NCI-H2227 treated with DMSO at 0.1 percent for 48 hours (cell line): ENCODE measurements around the gene AFAP1L2.

Experiments used
- DNase-seq: peaks from one replicate; lab custom pipeline; 2025; lab: John Stamatoyannopoulos, UW

AFAP1L2 gene

DNA sequence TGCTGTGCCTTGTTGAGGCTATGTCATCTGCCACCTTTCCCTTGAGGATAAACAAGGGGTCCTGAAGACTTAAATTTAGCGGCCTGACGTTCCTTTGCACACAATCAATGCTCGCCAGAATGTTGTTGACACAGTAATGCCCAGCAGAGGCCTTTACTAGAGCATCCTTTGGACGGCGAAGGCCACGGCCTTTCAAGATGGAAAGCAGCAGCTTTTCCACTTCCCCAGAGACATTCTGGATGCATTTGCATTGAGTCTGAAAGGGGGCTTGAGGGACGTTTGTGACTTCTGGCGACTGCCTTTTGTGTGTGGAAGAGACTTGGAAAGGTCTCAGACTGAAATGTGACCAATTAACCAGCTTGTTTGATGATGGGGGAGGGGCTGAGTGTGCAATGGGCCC, 112.8 kb downstream of the AFAP1L2 start:
- DNase-seq: no peak

DNA sequence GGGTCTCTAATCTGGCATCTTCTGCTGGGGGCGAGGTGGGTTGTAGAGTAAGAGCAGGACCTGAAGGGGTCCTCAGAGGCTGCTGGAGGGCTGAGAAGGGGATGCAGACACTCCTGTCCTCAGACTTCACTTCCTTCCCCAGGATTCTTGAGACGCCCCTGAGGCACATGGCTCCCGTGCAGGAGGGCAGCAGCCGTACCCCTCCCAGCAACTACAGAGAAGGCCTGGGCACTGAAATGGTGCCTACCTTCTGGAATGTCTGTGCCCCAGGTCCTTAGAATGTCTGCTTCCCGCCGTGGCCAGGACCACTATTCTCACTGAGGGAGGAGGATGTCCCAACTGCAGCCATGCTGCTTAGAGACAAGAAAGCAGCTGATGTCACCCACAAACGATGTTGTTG, 113.2 kb downstream of the AFAP1L2 start:
- DNase-seq: no peak

GRCh38 chr10:114290038-114290437, 114.3 kb downstream of the AFAP1L2 start:
- DNase-seq: no peak

- DNase-seq: no peak
Observed at GRCh38 chr10:114289096-114289436, 115.2 kb downstream of the AFAP1L2 start.

GRCh38 chr10:114288424-114289095, 115.7 kb downstream of the AFAP1L2 start:
- no peak for DNase-seq

GRCh38 chr10:114286921-114287320, 117.4 kb downstream of the AFAP1L2 start:
- no peak for DNase-seq

DNA sequence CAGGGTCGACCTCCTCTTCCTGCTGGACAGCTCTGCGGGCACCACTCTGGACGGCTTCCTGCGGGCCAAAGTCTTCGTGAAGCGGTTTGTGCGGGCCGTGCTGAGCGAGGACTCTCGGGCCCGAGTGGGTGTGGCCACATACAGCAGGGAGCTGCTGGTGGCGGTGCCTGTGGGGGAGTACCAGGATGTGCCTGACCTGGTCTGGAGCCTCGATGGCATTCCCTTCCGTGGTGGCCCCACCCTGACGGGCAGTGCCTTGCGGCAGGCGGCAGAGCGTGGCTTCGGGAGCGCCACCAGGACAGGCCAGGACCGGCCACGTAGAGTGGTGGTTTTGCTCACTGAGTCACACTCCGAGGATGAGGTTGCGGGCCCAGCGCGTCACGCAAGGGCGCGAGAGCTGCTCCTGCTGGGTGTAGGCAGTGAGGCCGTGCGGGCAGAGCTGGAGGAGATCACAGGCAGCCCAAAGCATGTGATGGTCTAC, 118.3 kb downstream of the AFAP1L2 start:
- DNase-seq: no peak

DNA sequence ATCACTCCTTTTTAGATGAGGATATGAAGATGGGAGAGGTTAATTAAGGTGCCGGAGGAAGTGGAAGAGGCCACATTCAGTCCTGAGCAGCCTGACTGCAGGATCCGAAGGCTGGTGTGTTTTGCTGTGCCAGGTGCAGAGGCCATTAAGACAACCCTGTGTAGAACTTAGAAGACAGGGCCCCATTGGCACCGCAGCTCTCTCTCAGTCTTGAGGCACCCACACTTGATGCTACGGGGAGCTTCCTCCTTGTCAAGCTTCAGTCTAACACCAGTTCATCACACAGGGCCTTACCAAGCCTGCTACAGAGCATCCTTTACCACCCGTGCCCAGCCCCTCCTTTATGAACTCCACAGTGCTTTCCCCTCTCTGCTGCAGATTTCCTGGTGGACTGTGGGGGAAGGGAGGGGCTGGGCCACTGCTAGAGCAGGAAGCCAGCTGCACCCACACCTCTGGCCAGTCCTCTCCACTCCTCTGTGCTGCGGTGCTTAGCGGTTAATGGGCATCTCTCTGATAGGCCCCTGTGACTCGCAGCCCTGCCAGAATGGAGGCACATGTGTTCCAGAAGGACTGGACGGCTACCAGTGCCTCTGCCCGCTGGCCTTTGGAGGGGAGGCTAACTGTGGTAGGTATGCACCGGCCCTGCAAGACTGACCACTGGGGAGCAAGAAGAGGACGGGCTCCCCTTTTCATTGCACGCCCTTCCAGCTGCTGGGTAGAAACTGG, 119.8 kb downstream of the AFAP1L2 start:
- DNase-seq: no peak

- no peak for DNase-seq
Observed at GRCh38 chr10:114283535-114284234, 120.6 kb downstream of the AFAP1L2 start.

DNA sequence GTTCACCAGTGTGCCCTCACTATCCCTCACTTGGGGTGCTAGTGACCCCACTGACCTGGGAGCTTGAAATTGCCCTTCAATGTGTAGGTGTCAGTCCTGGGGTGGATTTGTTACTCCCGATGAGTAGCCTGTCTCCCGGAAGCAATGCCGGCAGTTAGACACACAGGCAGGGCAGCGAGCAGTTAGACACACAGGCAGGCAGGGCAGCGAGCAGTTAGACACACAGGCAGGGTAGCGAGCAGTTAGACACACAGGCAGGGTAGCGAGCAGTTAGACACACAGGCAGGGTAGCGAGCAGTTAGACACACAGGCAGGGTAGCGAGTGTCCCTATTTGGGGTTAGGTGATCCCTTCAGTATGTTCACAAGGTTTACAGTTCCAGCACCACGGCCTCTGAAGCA, 121.2 kb downstream of the AFAP1L2 start:
- DNase-seq: no peak

DNA sequence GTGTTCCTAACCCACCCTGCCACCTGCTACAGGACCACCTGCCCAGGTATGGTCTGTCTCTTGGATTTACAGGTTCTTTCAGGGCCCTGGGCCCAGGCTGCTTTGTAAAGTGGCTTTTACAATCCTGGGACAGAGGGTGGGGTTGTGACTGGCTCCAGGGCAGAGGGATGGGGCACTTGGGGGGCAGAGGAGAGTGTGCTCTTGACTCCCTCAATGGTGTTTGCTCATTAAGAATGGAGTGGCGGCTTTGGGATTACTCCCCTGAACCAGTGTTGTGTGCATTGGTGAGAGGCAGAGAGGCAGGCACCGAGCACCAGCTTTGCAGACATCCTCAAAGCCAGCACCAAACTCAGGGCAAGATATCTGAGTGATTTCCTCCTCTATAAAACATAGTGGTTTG, 121.8 kb downstream of the AFAP1L2 start:
- DNase-seq: no peak

DNA sequence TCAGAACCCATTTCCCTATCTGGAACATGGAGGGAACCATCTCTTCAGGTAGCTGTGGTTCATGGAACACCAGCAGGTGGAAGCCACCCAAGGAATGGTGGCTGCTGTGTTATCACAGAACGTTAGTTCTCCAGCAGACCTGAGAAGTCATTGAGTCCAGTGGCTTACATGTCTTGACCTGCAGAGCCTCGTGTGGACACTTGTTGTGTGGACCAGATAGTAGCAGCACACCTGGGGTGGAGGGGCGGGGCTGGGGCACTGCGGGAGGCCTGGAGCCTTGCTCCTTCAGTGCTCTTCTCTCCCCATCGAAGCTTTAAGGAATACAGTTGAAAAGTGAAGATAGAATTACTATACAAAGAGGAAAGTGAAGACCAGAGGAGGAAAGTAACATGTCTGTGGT, 122.8 kb downstream of the AFAP1L2 start:
- no peak for DNase-seq

DNA sequence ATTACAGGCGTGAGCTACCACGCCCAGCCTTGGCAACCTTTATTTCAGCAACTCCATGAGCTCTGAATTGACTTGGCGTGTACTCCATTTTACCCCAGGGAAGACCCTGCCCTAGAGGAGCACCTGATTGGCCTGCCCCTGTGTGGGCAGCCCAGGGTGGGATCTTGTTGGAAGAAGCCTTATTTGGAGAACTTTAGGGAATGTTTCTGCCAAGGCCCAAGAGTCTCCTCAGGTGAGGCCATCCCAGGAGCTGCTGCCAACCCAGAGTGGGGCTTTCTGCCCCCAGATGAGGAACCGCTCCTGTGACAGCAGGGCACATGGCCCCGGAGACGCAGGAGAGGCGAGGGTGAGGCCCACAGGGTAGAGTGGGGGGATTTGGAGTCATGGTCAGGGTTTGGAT, 123.3 kb downstream of the AFAP1L2 start:
- no peak for DNase-seq

DNA sequence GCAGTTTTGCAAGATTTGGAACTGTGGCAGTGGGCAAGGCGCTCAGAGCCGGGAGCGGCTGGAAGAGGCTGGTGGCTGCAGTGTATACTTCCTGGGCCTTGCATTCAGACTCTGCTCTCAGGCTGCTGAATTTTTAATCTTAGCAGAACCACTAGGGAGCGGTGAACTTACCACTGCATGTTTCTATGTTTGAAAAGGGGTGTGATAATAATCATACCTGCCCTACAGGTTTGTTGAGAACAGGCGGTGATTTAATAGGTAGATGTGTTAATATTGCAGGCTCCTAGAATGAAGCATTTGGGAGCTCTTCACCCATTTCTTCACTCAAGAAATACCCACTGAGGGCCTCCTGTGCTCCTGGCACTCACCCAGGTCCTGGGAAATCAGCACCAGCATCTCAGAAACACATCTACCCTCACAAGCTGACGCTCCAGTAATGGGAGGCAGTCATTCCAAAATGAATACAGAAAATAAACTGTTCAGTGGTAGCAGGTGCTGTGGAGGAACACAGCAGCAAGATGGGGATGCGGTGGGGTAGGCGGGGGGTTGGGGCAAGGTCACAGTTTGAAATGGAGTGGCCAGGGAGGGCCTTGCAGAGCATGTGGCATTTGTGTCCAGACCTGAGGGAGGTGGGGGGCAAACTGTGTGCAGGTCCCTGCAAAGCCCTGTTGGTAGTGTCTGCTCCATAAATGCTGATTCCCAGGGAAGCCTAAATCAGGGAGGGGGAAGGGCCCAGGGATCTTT, 124.2 kb downstream of the AFAP1L2 start:
- DNase-seq: no peak

GRCh38 chr10:114279289-114279688, 125.0 kb downstream of the AFAP1L2 start:
- no peak for DNase-seq

GRCh38 chr10:114278884-114279191, 125.5 kb downstream of the AFAP1L2 start:
- DNase-seq: no peak

- no peak for DNase-seq
Observed at GRCh38 chr10:114278140-114278883, 126.0 kb downstream of the AFAP1L2 start.

- DNase-seq: no peak
Observed at GRCh38 chr10:114276671-114277070, 127.6 kb downstream of the AFAP1L2 start.

- no peak for DNase-seq
Observed at GRCh38 chr10:114276066-114276465, 128.2 kb downstream of the AFAP1L2 start.

DNA sequence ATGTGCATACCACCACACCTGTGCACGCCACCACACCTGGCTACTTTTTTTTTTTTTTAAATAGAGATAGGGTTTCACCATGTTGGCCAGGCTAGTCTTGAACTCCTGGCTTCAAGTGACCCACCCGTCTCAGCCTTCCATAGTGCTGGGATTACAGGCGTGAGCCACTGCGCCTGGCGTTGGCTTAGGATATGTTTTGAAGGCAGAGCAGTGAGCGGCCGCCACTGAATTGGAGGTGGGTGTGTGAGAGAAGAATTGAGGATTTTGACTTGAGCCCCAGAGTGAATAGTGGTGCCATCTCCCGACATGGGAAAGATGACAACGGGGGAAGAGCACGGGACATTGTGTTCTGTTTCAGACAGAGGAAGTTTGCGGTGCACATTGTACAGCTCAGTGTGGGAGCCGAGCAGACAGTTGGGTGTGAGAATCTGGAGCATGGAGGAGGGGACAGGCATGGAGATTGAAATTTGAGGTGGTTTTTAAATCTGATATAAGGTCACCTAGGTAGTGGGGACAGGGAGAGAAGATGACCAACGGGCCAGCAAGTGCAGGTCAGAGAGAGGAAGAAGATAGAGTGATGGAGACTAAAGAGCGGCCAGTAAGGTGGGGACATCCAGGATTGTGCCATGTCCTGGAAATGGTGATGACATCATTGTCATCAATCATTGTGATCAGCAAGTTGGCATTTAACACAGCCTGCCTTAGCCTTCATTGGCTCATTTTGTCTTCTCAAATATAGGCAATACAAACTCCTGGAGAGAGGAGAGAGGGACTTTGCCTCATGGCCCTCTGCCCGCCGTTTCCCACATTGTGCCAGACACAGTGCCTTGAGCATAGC, 129.5 kb downstream of the AFAP1L2 start:
- no peak for DNase-seq

GRCh38 chr10:114273910-114274309, 130.4 kb downstream of the AFAP1L2 start:
- no peak for DNase-seq
